HL-60 (cell line): ENCODE measurements around the gene PRKD2.

Experiments used
- DNase-seq, 2 experiments: peaks; one replicate each; pipeline ENCODE4 v3.0.0-alpha.2; 2010 to 2020; ENCODE audit warnings: low read depth in 1 of 2, low spot score in 1 of 2
- H3K27ac ChIP-seq: fragments of 250-450 bp; sonication (Bioruptor Pico); replicated peaks from 2 replicates; pipeline ENCODE4 v1.5.1; 2020; ENCODE audit warnings: mild to moderate bottlenecking, moderate library complexity
- H3K27me3 ChIP-seq: fragments of 250-450 bp; sonication (Bioruptor Pico); 2 replicates; pipeline ENCODE4 v1.5.1; 2021; ENCODE audit warnings: mild to moderate bottlenecking, moderate library complexity; ENCODE audit not compliant: insufficient read depth, poor library complexity, severe bottlenecking
- H3K4me3 ChIP-seq: replicated peaks from 2 replicates; pipeline ENCODE4 v1.5.1; 2011; ENCODE audit warnings: mild to moderate bottlenecking, control low read depth, low read length; ENCODE audit not compliant: insufficient read depth
- GABPA ChIP-seq: IDR thresholded peaks from 2 replicates; pipeline ENCODE4 v1.6.1; 2012; ENCODE audit warnings: low read depth
- POLR2AphosphoS5 ChIP-seq: IDR thresholded peaks from 2 replicates; pipeline ENCODE4 v1.6.1; 2012; ENCODE audit warnings: low read depth
- SPI1 ChIP-seq: IDR thresholded peaks from 2 replicates; pipeline ENCODE4 v1.6.1; 2012; ENCODE audit warnings: low read depth, mild to moderate bottlenecking, borderline replicate concordance
- TF ChIP-seq, protein P1 (sequence below): IDR thresholded peaks from one replicate; pipeline ENCODE4 v1.5.1; 2011; ENCODE audit warnings: low read length, control low read depth, inconsistent platforms; ENCODE audit not compliant: insufficient read depth
- TF ChIP-seq, protein P2 (sequence below): IDR thresholded peaks from 2 replicates; pipeline ENCODE4 v1.6.1; 2012; ENCODE audit warnings: low read depth; ENCODE audit not compliant: insufficient replicate concordance

The PRKD2 gene

GRCh38 chr19:46659151-46660007 is 57.5 kb downstream of the PRKD2 start:
- H3K4me3 ChIP-seq: no peak overlapping the region
- peak in 1 of 2 experiments; percentile 40 for DNase-seq
- TF ChIP-seq, protein P1, sequence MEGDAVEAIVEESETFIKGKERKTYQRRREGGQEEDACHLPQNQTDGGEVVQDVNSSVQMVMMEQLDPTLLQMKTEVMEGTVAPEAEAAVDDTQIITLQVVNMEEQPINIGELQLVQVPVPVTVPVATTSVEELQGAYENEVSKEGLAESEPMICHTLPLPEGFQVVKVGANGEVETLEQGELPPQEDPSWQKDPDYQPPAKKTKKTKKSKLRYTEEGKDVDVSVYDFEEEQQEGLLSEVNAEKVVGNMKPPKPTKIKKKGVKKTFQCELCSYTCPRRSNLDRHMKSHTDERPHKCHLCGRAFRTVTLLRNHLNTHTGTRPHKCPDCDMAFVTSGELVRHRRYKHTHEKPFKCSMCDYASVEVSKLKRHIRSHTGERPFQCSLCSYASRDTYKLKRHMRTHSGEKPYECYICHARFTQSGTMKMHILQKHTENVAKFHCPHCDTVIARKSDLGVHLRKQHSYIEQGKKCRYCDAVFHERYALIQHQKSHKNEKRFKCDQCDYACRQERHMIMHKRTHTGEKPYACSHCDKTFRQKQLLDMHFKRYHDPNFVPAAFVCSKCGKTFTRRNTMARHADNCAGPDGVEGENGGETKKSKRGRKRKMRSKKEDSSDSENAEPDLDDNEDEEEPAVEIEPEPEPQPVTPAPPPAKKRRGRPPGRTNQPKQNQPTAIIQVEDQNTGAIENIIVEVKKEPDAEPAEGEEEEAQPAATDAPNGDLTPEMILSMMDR: no peak
- TF ChIP-seq POLR2AphosphoS5 (no peak), SPI1 (no peak), GABPA (no peak)
- TF ChIP-seq, protein P2, sequence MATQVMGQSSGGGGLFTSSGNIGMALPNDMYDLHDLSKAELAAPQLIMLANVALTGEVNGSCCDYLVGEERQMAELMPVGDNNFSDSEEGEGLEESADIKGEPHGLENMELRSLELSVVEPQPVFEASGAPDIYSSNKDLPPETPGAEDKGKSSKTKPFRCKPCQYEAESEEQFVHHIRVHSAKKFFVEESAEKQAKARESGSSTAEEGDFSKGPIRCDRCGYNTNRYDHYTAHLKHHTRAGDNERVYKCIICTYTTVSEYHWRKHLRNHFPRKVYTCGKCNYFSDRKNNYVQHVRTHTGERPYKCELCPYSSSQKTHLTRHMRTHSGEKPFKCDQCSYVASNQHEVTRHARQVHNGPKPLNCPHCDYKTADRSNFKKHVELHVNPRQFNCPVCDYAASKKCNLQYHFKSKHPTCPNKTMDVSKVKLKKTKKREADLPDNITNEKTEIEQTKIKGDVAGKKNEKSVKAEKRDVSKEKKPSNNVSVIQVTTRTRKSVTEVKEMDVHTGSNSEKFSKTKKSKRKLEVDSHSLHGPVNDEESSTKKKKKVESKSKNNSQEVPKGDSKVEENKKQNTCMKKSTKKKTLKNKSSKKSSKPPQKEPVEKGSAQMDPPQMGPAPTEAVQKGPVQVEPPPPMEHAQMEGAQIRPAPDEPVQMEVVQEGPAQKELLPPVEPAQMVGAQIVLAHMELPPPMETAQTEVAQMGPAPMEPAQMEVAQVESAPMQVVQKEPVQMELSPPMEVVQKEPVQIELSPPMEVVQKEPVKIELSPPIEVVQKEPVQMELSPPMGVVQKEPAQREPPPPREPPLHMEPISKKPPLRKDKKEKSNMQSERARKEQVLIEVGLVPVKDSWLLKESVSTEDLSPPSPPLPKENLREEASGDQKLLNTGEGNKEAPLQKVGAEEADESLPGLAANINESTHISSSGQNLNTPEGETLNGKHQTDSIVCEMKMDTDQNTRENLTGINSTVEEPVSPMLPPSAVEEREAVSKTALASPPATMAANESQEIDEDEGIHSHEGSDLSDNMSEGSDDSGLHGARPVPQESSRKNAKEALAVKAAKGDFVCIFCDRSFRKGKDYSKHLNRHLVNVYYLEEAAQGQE: no peak
- H3K27ac ChIP-seq: no peak overlapping the region
- peaks cover 19% of the 10 kb centered on the region for H3K27me3 ChIP-seq

- H3K4me3 ChIP-seq: no peak overlapping the region
- H3K27me3 ChIP-seq: peaks cover 19% of the 10 kb centered on the region
- TF ChIP-seq, protein P1: no peak
- no peak for TF ChIP-seq GABPA
- TF ChIP-seq, protein P2: no peak
- TF ChIP-seq POLR2AphosphoS5: no peak
- TF ChIP-seq SPI1: no peak
- DNase-seq: no peak
- no peak overlapping the region for H3K27ac ChIP-seq
These were observed 60.4 kb downstream of the PRKD2 start for GRCh38 chr19:46656541-46656940.

GRCh38 chr19:46654621-46655152 is 62.2 kb downstream of the PRKD2 start:
- no peak for DNase-seq
- Histone ChIP-seq H3K27me3 (peaks cover 12% of the 10 kb centered on the region), H3K4me3 (no peak overlapping the region), H3K27ac (no peak overlapping the region)
- TF ChIP-seq SPI1: no peak
- TF ChIP-seq POLR2AphosphoS5: no peak

GRCh38 chr19:46650445-46650844 is 66.5 kb downstream of the PRKD2 start:
- no peak overlapping the region for H3K27ac ChIP-seq
- H3K4me3 ChIP-seq: no peak overlapping the region
- TF ChIP-seq, protein P2: no peak
- no peak for TF ChIP-seq GABPA
- TF ChIP-seq POLR2AphosphoS5: no peak
- TF ChIP-seq, protein P1: no peak
- no peak for TF ChIP-seq SPI1
- no peak for DNase-seq
- H3K27me3 ChIP-seq: peaks cover 16% of the 10 kb centered on the region
